ENCODE data around the gene MLST8.

- TF ChIP-seq CTCF (IDR thresholded peaks at IDR 0.05), result no peak
- no peak for TF ChIP-seq POLR2A (IDR thresholded peaks at IDR 0.05)
Measured at GRCh38 chr16:2173366-2173765, 31.9 kb upstream of the MLST8 start.

Measured in ovary (tissue), 3 donors.